ENCODE measurements around the gene COPS2. TPM values are rescaled to one million over a fixed set of nuclear protein-coding genes. Genes with fewer than 3 reads are reported as not detected.

Gene COPS2
- total and polyA plus RNA-seq, 2 of the 13 experiments (the other 11 are each of a cell fraction or from before 2014, with no cell fraction given) = 37.8 to 66.3 TPM

GRCh38 chr15:49155110-49155833 lies at the start of gene COPS2 (continued):
- TF ChIP-seq, protein P1, sequence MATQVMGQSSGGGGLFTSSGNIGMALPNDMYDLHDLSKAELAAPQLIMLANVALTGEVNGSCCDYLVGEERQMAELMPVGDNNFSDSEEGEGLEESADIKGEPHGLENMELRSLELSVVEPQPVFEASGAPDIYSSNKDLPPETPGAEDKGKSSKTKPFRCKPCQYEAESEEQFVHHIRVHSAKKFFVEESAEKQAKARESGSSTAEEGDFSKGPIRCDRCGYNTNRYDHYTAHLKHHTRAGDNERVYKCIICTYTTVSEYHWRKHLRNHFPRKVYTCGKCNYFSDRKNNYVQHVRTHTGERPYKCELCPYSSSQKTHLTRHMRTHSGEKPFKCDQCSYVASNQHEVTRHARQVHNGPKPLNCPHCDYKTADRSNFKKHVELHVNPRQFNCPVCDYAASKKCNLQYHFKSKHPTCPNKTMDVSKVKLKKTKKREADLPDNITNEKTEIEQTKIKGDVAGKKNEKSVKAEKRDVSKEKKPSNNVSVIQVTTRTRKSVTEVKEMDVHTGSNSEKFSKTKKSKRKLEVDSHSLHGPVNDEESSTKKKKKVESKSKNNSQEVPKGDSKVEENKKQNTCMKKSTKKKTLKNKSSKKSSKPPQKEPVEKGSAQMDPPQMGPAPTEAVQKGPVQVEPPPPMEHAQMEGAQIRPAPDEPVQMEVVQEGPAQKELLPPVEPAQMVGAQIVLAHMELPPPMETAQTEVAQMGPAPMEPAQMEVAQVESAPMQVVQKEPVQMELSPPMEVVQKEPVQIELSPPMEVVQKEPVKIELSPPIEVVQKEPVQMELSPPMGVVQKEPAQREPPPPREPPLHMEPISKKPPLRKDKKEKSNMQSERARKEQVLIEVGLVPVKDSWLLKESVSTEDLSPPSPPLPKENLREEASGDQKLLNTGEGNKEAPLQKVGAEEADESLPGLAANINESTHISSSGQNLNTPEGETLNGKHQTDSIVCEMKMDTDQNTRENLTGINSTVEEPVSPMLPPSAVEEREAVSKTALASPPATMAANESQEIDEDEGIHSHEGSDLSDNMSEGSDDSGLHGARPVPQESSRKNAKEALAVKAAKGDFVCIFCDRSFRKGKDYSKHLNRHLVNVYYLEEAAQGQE (IDR thresholded peaks at IDR 0.05; ENCODE audit: borderline replicate concordance in 1 of 2, low read depth in 1 of 2, low read length in 2 of 2) = peak in 1 of 2 experiments; percentile 38; a peak in 1 of 4 replicates
- TF ChIP-seq, protein P2, sequence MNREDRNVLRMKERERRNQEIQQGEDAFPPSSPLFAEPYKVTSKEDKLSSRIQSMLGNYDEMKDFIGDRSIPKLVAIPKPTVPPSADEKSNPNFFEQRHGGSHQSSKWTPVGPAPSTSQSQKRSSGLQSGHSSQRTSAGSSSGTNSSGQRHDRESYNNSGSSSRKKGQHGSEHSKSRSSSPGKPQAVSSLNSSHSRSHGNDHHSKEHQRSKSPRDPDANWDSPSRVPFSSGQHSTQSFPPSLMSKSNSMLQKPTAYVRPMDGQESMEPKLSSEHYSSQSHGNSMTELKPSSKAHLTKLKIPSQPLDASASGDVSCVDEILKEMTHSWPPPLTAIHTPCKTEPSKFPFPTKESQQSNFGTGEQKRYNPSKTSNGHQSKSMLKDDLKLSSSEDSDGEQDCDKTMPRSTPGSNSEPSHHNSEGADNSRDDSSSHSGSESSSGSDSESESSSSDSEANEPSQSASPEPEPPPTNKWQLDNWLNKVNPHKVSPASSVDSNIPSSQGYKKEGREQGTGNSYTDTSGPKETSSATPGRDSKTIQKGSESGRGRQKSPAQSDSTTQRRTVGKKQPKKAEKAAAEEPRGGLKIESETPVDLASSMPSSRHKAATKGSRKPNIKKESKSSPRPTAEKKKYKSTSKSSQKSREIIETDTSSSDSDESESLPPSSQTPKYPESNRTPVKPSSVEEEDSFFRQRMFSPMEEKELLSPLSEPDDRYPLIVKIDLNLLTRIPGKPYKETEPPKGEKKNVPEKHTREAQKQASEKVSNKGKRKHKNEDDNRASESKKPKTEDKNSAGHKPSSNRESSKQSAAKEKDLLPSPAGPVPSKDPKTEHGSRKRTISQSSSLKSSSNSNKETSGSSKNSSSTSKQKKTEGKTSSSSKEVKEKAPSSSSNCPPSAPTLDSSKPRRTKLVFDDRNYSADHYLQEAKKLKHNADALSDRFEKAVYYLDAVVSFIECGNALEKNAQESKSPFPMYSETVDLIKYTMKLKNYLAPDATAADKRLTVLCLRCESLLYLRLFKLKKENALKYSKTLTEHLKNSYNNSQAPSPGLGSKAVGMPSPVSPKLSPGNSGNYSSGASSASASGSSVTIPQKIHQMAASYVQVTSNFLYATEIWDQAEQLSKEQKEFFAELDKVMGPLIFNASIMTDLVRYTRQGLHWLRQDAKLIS (CRISPR knock-in tag; IDR thresholded peaks at IDR 0.05) = no peak
- TF ChIP-seq CEBPZ (IDR thresholded peaks at IDR 0.05; ENCODE audit: low read length) (no peak), POLR2G (IDR thresholded peaks at IDR 0.05; ENCODE audit: low read depth, low read length) (peak; percentile 87), MED1 (CRISPR knock-in tag; IDR thresholded peaks at IDR 0.05) (peak; percentile 82), SOX5 (CRISPR knock-in tag; IDR thresholded peaks at IDR 0.05; ENCODE audit: borderline replicate concordance) (peak; percentile 54; the same call in 1 of the 2 replicates), TFE3 (CRISPR knock-in tag; IDR thresholded peaks at IDR 0.05) (0 out of 2 replicates have a peak, but pooled peaks have one; percentile 24), BATF2 (CRISPR knock-in tag; IDR thresholded peaks at IDR 0.05) (no peak; the same call in 1 of the 2 replicates), ZNF331 (CRISPR knock-in tag; IDR thresholded peaks at IDR 0.05) (peak; percentile 92), NFATC3 (CRISPR knock-in tag; IDR thresholded peaks at IDR 0.05) (no peak), MATR3 (CRISPR knock-in tag; IDR thresholded peaks at IDR 0.05) (no peak), RFXANK (CRISPR knock-in tag; IDR thresholded peaks at IDR 0.05) (no peak), ZNF576 (CRISPR knock-in tag; IDR thresholded peaks at IDR 0.05) (no peak), RFX1 (IDR thresholded peaks at IDR 0.05) (peak; percentile 85), HOXA9 (CRISPR knock-in tag; IDR thresholded peaks at IDR 0.05; ENCODE audit: borderline replicate concordance) (0 out of 2 replicates have a peak, but pooled peaks have one; percentile 6), MLLT10 (CRISPR knock-in tag; IDR thresholded peaks at IDR 0.05) (no peak)

All from HepG2 (cell line).